HEK293 (cell line): ENCODE results near the gene LCN12.
"Not testable (repeated sequence)": the region's sequence is repeated elsewhere in the genome, so short reads cannot be mapped to it uniquely, and the experiment has no call there.

Experiments used
- CTCF ChIA-PET: fragments of 350-600 bp; formaldehyde crosslinking; extraction: SDS; loops from one replicate; lab custom pipeline; 2021; ENCODE audit warnings: antibody characterized with exemption; lab: Yijun Ruan, JAX
- POLR2A ChIA-PET: fragments of 300-600 bp; formaldehyde crosslinking; extraction: SDS; loops from one replicate; lab custom pipeline; 2020; ENCODE audit warnings: antibody characterized with exemption, inconsistent platforms; lab: Yijun Ruan, JAX
- H3K27ac ChIP-seq: fragments of 200-500 bp; sonication (Bioruptor generic); 2 replicates; pipeline ENCODE4 v1.5.1; 2014; ENCODE audit warnings: low read depth, low read length, control low read depth, inconsistent platforms; ENCODE audit errors: extremely low read depth
- H3K36me3 ChIP-seq, 2 experiments: fragments of 200-500 bp in 1 of 2; sonication (Bioruptor generic) in 1 of 2; 1 replicate in 1 of 2; 2 replicates in 1 of 2; pipeline ENCODE4 v1.5.1; 2014 to 2017; ENCODE audit warnings: inconsistent platforms in 2 of 2, low read length in 2 of 2; ENCODE audit not compliant: control insufficient read depth in 2 of 2, insufficient read depth in 1 of 2
- H3K4me1 ChIP-seq: fragments of 200-500 bp; sonication (Bioruptor generic); 2 replicates; pipeline ENCODE4 v1.5.1; 2014; ENCODE audit warnings: mild to moderate bottlenecking, low read length, inconsistent platforms; ENCODE audit not compliant: control insufficient read depth, insufficient read depth
- H3K4me3 ChIP-seq: 2 replicates; pipeline ENCODE4 v1.5.1; 2011; ENCODE audit warnings: low read depth, mild to moderate bottlenecking, control low read depth, low read length, moderate library complexity
- H3K9me3 ChIP-seq: fragments of 200-500 bp; sonication (Bioruptor generic); 2 replicates; pipeline ENCODE4 v1.5.1; 2014; ENCODE audit warnings: low read depth, low read length, inconsistent platforms; ENCODE audit not compliant: control insufficient read depth, insufficient read depth
- ATF2 ChIP-seq: fragments of 450-650 bp; formaldehyde crosslinking; IDR thresholded peaks from 2 replicates; pipeline ENCODE4 v1.5.1; 2016; ENCODE audit warnings: missing biosample characterization, missing genetic modification characterization, low read depth
- IKZF3 ChIP-seq: fragments of 450-650 bp; IDR thresholded peaks from 2 replicates; pipeline ENCODE4 v1.5.0; 2018; ENCODE audit warnings: missing biosample characterization, mild to moderate bottlenecking, missing genetic modification characterization, moderate library complexity
- KLF1 ChIP-seq: fragments of 450-650 bp; formaldehyde crosslinking; IDR thresholded peaks from 2 replicates; pipeline ENCODE4 v1.5.1; 2016; ENCODE audit warnings: missing biosample characterization, missing genetic modification characterization
- KLF16 ChIP-seq: fragments of 450-650 bp; formaldehyde crosslinking; IDR thresholded peaks from 2 replicates; pipeline ENCODE4 v1.5.1; 2017; ENCODE audit warnings: missing biosample characterization, missing genetic modification characterization
- KLF8 ChIP-seq: fragments of 450-650 bp; formaldehyde crosslinking; IDR thresholded peaks from 2 replicates; pipeline ENCODE4 v1.5.1; 2016; ENCODE audit warnings: missing biosample characterization, missing genetic modification characterization
- SETDB1 ChIP-seq: IDR thresholded peaks from one replicate; pipeline ENCODE4 v1.6.1; 2017; ENCODE audit warnings: mild to moderate bottlenecking, low read length, moderate library complexity, mixed read lengths; ENCODE audit not compliant: insufficient read length
- SP7 ChIP-seq: fragments of 450-650 bp; formaldehyde crosslinking; IDR thresholded peaks from 2 replicates; pipeline ENCODE4 v1.5.1; 2016; ENCODE audit warnings: missing biosample characterization, missing genetic modification characterization
- WT1 ChIP-seq: fragments of 450-650 bp; formaldehyde crosslinking; IDR thresholded peaks from 2 replicates; pipeline ENCODE4 v1.5.1; 2016; ENCODE audit warnings: missing biosample characterization, missing genetic modification characterization
- ZBTB8A ChIP-seq: fragments of 450-650 bp; formaldehyde crosslinking; IDR thresholded peaks from 2 replicates; pipeline ENCODE4 v1.5.1; 2016; ENCODE audit warnings: missing biosample characterization, missing genetic modification characterization
- ZNF2 ChIP-seq: fragments of 450-650 bp; formaldehyde crosslinking; IDR thresholded peaks from 2 replicates; pipeline ENCODE4 v1.5.1; 2016; ENCODE audit warnings: missing biosample characterization, missing genetic modification characterization
- ZNF354C ChIP-seq: fragments of 450-650 bp; formaldehyde crosslinking; IDR thresholded peaks from 2 replicates; pipeline ENCODE4 v1.5.1; 2016; ENCODE audit warnings: missing biosample characterization, missing genetic modification characterization, low read depth, borderline replicate concordance
- ZNF580 ChIP-seq: fragments of 450-650 bp; formaldehyde crosslinking; IDR thresholded peaks from 2 replicates; pipeline ENCODE4 v1.5.1; 2016; ENCODE audit warnings: missing biosample characterization, missing genetic modification characterization
- ZNF600 ChIP-seq: fragments of 450-650 bp; formaldehyde crosslinking; IDR thresholded peaks from 2 replicates; pipeline ENCODE4 v1.5.1; 2016; ENCODE audit warnings: missing biosample characterization, missing genetic modification characterization
- ZNF629 ChIP-seq: fragments of 450-650 bp; formaldehyde crosslinking; IDR thresholded peaks from 2 replicates; pipeline ENCODE4 v1.5.1; 2017; ENCODE audit warnings: missing biosample characterization, missing genetic modification characterization
- ZNF654 ChIP-seq: fragments of 450-650 bp; formaldehyde crosslinking; IDR thresholded peaks from 2 replicates; pipeline ENCODE4 v1.5.1; 2016; ENCODE audit warnings: low read depth, missing biosample characterization, missing genetic modification characterization
- ZSCAN30 ChIP-seq: fragments of 450-650 bp; IDR thresholded peaks from 2 replicates; pipeline ENCODE4 v1.5.1; 2018; ENCODE audit warnings: missing biosample characterization, mild to moderate bottlenecking, missing genetic modification characterization, moderate library complexity
- TF ChIP-seq, protein P1 (sequence below): fragments of 450-650 bp; formaldehyde crosslinking; conservative IDR thresholded peaks from 2 replicates; pipeline ENCODE4 v1.5.1; 2016; ENCODE audit warnings: low read depth, missing biosample characterization, missing genetic modification characterization

Gene LCN12

DNA sequence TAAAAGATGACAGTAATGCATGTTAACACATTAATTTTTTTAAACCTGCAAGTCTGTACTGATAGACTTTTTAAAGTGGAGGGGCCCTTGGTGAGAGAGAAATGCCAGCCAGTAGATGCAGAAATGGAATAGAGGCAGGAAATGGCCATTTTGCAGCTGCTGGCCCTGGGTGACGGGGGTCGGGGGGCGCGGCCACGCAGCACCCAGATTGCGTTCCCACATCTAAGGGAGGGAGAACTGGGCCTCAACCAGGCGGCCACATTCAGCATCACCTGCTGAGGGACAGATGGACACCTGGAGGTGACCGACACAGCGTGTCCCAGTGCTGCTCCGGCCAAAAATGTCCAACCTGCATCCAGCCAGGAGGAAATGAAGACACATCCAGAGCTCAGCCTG, 50.6 kb downstream of the LCN12 start:
- POLR2A ChIA-PET = interaction anchor here (0.7 to 4.7 kb wide), 2 partner anchors 10 to 62 kb away, joined by 4 to 25 read pairs; partner anchors contain the start of gene PAXX
- no peak overlapping the region for H3K4me3 ChIP-seq
- no peak overlapping the region for H3K27ac ChIP-seq
- no peaks in the 10 kb centered on the region for H3K9me3 ChIP-seq
- CTCF ChIA-PET = interaction anchor here (0.6 to 5.2 kb wide), 6 partner anchors 26 to 232 kb away, joined by 3 to 38 read pairs (median 3); partner anchors contain the start of genes ABCA2 and AJM1
- TF ChIP-seq ZNF354C (tag by site-specific recombination) = no peak
- TF ChIP-seq ZNF580 = no peak
- no peak for TF ChIP-seq KLF16 (tag by site-specific recombination)
- TF ChIP-seq ZNF600 (tag by site-specific recombination) = peak; percentile 11; the same call in 1 of the 2 replicates
- H3K36me3 ChIP-seq = no peaks in the 10 kb centered on the region
- peaks cover 3% of the 10 kb centered on the region; the same call in 1 of the 2 replicates for H3K4me1 ChIP-seq

GRCh38 chr9:137004285-137004684, 52.2 kb downstream of the LCN12 start:
- not testable (repeated sequence) for H3K36me3 ChIP-seq, H3K27ac ChIP-seq, H3K4me3 ChIP-seq, H3K4me1 ChIP-seq, H3K9me3 ChIP-seq
- POLR2A ChIA-PET = interaction anchor here (4.7 kb wide), 1 partner anchor 12 kb away, joined by 25 read pairs; the partner anchor contains the start of gene PAXX
- TF ChIP-seq ZNF2 (peak; percentile 41; the same call in 1 of the 2 replicates), SETDB1 (peak; percentile 54), SP7 (tag by site-specific recombination) (0 out of 2 replicates have a peak, but pooled peaks have one; percentile 15), ZSCAN30 (tag by site-specific recombination) (0 out of 2 replicates have a peak, but pooled peaks have one; percentile 16), ZBTB8A (peak; percentile 85), ZNF600 (tag by site-specific recombination) (0 out of 2 replicates have a peak, but pooled peaks have one; percentile 46), IKZF3 (tag by site-specific recombination) (peak; percentile 56; the same call in 1 of the 2 replicates), KLF1 (tag by site-specific recombination) (peak; percentile 89), ATF2 (tag by site-specific recombination) (0 out of 2 replicates have a peak, but pooled peaks have one; percentile 4), WT1 (peak; percentile 42; the same call in 1 of the 2 replicates), KLF8 (tag by site-specific recombination) (peak; percentile 37; the same call in 1 of the 2 replicates), ZNF654 (tag by site-specific recombination) (peak; percentile 31), ZNF629 (tag by site-specific recombination) (0 out of 2 replicates have a peak, but pooled peaks have one; percentile 39)
- TF ChIP-seq, protein P1, sequence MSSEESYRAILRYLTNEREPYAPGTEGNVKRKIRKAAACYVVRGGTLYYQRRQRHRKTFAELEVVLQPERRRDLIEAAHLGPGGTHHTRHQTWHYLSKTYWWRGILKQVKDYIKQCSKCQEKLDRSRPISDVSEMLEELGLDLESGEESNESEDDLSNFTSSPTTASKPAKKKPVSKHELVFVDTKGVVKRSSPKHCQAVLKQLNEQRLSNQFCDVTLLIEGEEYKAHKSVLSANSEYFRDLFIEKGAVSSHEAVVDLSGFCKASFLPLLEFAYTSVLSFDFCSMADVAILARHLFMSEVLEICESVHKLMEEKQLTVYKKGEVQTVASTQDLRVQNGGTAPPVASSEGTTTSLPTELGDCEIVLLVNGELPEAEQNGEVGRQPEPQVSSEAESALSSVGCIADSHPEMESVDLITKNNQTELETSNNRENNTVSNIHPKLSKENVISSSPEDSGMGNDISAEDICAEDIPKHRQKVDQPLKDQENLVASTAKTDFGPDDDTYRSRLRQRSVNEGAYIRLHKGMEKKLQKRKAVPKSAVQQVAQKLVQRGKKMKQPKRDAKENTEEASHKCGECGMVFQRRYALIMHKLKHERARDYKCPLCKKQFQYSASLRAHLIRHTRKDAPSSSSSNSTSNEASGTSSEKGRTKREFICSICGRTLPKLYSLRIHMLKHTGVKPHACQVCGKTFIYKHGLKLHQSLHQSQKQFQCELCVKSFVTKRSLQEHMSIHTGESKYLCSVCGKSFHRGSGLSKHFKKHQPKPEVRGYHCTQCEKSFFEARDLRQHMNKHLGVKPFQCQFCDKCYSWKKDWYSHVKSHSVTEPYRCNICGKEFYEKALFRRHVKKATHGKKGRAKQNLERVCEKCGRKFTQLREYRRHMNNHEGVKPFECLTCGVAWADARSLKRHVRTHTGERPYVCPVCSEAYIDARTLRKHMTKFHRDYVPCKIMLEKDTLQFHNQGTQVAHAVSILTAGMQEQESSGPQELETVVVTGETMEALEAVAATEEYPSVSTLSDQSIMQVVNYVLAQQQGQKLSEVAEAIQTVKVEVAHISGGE (tag by site-specific recombination) = 0 out of 2 replicates have a peak, but pooled peaks have one; percentile 18
- CTCF ChIA-PET = interaction anchor here (0.7 to 5.2 kb wide), 4 partner anchors 12 to 56 kb away, joined by 4 to 38 read pairs (median 14); partner anchors contain the start of genes ABCA2 and PAXX
